UCSD-AML1 (cell line): ENCODE results near the gene CT55.
"Not testable (repeated sequence)": the region's sequence is repeated elsewhere in the genome, so short reads cannot be mapped to it uniquely, and the experiment has no call there.

Source experiments
- DNase-seq: peaks from one replicate; lab custom pipeline; 2025; ENCODE audit not compliant: unreplicated experiment; lab: John Stamatoyannopoulos, UW

The CT55 gene

GRCh38 chrX:135170877-135171519 lies at the start of gene CT55:
CT55 (minus strand) TSS chrX:135171398; CDS start chrX:135171171, 227 bp downstream.
- no peak for DNase-seq

DNA sequence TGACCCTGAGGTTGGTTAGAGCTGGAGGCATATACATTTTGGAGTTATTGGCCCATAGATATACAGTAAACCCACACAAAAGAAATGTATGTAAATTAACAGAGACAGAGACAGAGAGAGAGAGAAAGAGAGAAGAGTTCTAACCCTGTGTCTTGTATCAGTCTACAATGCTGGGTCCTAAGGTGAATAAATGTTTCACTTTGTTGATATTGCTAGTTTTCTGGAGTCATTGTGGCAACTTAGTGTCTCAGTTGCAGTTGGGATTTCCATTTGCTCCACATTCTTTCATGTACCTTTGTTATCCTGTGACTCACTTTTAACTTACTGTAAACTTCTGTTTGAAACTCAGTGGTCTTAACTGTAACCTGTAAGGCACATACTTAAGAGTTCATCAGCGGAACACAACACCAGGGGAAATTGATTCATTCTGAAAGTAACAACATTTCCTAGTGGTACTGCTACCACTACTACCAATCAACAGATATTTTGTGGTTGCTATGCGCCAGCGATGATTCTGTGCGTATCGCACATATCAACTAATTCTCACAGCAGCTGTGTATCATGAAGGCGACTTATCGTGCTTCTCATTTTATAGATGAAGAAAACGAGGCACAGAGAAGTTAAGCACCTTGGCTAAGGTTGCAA lies 42.1 kb upstream of the CT55 start:
- no peak for DNase-seq

GRCh38 chrX:135206427-135206826 lies 35.2 kb upstream of the CT55 start:
- DNase-seq = not testable (repeated sequence)

DNA sequence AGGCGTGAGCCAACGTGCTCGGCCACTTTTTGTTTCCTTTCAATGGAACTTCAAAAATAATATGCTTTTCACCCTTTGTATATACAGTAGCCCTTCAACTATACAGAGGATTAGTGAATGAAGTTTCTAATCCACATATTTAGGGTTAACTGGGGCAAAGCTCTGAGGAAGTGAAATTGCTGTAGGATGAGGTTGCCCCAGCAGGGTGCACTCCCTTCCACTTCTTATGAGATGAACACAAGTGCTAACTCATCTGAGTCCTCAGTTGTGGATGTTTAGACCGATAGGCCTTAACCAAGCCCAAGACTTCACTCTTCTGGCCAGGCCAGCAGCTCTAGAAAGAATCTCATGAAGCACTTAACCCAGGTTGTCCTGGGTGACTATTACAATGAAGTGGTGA lies 29.1 kb upstream of the CT55 start:
- DNase-seq = no peak

GRCh38 chrX:135194684-135195083 lies 23.5 kb upstream of the CT55 start:
- DNase-seq = no peak

GRCh38 chrX:135193740-135194139 lies 22.5 kb upstream of the CT55 start:
- DNase-seq = no peak

- DNase-seq = no peak
Measured at GRCh38 chrX:135191838-135192237, 20.6 kb upstream of the CT55 start.

- peak; percentile 32 for DNase-seq
Measured at GRCh38 chrX:135185795-135186443, 14.7 kb upstream of the CT55 start.

DNA sequence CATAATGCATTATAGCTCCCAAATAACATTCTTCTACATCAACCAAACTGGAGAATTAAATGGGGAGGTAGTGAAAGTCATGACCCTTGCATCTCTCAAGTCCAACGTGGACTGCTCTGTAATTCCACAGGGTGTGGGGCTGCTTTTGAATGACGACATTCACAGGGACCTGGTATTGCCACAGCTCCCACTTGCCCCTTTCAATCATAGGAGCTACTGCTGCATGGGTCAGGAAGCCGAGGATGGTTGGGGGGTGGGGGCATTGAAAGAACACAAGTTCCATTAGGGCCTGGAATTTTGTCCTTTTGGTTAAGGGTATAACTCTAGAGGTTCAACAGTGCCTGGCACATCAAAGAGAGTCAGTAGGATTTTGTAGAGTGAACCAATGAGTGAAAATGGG lies 7.4 kb upstream of the CT55 start:
- no peak for DNase-seq

DNA sequence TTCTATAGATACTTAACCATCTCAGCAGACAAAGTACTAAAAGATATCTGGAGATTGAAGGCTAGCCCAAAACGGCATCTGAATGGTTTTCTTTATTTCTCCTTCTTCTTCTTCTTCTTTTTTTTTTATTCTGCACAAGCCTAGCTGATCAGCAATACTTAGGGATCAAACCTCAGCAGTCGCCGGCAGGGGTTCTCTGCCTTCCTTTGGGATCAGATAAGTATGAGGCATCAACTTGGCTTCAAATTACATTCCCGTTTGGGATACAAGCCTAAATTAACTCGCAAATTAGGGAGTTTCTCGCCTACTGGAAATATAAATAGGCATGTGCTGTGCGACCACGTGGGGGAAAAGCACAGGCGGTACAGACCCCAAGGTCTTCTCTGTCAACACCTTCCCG lies 730 bp downstream of the CT55 start:
- DNase-seq = no peak

GRCh38 chrX:135169534-135169933 lies 1.7 kb downstream of the CT55 start:
- not testable (repeated sequence) for DNase-seq

GRCh38 chrX:135168486-135168885 lies 2.7 kb downstream of the CT55 start:
- no peak for DNase-seq

- not testable (repeated sequence) for DNase-seq
Measured at GRCh38 chrX:135154688-135155087, 16.5 kb downstream of the CT55 start.

- DNase-seq = not testable (repeated sequence)
Measured at GRCh38 chrX:135126145-135126544, 45.1 kb downstream of the CT55 start.

GRCh38 chrX:135120056-135120576 lies 51.1 kb downstream of the CT55 start, which contains the start of gene ETDB:
ETDB (minus strand) TSS chrX:135120526; CDS start chrX:135119261, 1,265 bp downstream.
- DNase-seq = not testable (repeated sequence)

GRCh38 chrX:135116064-135116463 lies 55.1 kb downstream of the CT55 start:
- not testable (repeated sequence) for DNase-seq

GRCh38 chrX:135114392-135114791 lies 56.8 kb downstream of the CT55 start:
- DNase-seq = no peak

GRCh38 chrX:135112743-135113142 lies 58.5 kb downstream of the CT55 start:
- DNase-seq = no peak

DNA sequence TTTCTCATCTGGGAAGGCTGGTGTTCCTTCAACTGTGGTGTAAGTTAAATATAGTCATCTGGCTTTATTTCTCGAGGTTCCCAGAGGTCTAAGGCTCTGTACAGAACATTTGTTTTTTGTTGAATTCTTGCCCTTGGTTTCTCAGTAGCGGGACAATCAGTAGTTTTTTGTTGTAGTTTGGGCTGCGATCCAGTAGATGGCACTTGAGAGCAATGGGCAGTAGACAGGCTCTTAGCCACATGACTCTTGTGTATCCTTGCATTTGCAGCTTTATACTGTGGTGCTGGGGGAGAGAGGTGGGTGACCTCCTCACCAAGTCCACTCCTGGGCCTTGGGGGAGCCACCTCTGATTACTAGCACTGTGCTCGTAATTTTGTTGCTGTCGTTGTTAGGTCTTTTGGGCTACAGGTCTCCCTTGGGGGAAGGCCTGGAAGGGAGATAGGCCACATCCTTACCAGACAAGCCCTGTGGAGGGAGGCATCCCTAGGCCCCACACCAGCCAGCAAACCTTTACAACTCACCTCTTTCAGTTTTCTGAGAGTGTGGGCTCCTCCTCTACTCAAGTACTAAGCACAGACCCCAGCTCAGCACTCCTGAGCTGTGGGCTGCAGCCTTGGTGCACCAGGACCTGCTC lies 59.0 kb downstream of the CT55 start:
- DNase-seq = no peak

- DNase-seq = no peak
Measured at GRCh38 chrX:135109554-135109953, 61.6 kb downstream of the CT55 start.
